GM20431 (cell line): ENCODE results near the gene KRTAP10-12.
"Not testable (repeated sequence)": the region's sequence is repeated elsewhere in the genome, so short reads cannot be mapped to it uniquely, and the experiment has no call there.

Source experiments
- in situ Hi-C: fragments of 300-500 bp; cut with MseI, MboI; formaldehyde crosslinking; loops from one replicate; pipeline ENCODE4 v1.15.0; 2020; ENCODE audit warnings: low sequenced_read_pairs; ENCODE audit not compliant: unreplicated experiment

The KRTAP10-12 gene

DNA sequence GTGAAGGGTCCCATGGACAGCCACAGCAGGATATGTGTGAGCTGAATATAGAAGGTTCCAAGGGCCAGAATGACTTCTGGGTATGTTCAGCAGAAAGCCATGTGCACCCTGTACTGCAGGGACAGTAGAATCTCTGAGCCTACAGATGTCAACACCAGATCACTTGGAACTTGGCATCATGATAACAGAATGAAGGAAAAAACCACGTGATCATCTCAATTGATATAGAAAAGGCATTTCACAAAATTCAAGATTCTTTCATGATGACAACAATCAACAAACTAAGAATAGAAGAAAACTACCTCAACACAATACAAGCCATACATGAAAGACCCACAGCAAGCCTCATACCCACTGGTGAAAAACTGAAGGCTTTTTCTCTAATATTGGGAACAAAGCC is 29.4 kb upstream of the KRTAP10-12 start:
- in situ Hi-C loops, result no loop called here

DNA sequence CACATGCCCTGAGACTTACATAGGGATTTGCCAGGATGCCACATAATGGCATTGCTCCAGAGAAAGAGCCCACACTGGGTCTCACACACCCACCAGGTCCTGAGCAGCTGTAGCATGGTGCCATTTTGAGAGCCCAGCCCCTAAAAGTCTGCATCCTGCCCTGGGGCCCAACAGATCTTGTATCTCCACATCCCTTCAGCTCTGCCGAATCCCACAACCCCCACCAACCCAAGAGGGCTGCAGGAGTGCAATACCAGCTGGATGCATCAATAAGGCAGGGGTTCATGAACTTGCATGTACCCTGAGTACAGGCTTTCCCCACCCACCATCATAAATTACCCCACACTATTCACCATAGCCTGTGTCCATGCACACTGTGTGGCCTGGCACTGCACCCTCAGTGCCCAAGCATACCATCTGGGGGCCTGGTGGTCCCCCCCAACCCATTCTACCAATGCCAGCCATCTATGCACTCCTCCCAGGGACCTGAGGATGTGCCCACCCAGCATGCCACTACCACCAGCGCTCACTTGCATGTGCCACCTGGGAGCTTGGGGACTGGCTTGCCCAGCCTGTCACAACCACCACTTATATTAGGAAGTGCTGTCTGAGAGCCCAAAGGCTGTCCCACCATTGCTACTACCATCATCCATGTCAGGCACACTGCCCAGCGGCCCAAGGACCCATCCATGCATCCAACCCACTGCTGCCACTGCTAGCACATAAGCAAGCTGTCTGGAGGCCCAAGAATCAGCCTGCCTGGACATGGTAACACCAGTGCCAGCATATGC is 26.1 kb upstream of the KRTAP10-12 start:
- in situ Hi-C loops, result no loop called here

DNA sequence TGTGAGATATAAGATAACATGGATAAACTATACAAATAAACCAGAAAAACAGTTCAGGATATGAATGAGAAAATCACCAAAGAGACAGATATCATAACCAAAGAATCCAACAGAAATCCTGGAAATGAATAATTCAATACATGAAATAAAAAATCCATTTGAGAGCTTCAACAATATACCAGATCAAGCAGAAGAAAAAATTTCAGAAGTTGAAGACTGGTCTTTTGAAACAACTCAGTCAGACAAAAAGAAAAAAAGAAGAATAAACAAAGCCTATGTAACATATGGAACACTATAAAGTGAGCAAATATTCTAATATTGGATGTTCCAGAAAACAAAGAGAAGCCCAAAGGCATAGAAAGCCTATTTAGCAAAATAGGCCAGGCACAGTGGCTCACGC is 25.1 kb upstream of the KRTAP10-12 start:
- in situ Hi-C loops, result no loop called here

DNA sequence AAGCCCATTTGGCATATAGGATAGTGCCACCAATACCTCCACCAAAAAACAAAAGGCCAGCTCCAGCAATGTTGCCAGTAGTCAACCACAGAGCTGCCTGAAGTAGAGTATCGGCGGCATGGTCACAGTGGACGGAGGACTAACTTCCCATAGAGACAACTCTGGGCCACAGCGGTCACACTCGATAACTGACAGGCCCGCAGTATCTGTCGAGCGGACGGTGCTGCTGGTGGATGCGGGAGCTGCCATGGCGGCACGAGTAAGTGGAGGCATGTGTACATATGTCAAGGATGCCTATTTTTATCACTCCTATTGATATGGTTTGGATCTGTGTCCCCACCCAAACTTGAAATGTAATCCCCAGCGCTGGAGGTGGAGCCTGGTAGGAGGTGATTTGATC is 19.1 kb upstream of the KRTAP10-12 start:
- in situ Hi-C loops, result no loop called here

DNA sequence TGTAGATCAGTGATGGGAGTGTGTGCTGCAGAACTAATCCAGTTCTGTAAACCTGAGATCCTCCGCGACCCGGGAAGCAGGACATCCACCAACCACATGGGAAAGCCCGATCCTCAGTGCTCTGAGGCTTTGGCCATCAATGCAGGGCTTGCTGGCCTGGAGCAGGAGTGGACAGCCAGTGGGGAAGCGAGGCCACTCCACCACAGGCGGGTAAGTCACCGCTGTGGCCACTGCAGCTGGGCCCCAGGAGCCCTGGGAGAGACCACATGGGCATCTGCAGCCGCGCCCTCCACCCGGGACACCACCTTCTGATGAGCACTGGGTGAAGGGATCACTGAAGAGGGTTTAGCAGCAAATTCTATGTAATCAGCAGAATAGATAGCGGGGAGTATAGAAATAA is 15.8 kb upstream of the KRTAP10-12 start:
- in situ Hi-C loops, result no loop called here

DNA sequence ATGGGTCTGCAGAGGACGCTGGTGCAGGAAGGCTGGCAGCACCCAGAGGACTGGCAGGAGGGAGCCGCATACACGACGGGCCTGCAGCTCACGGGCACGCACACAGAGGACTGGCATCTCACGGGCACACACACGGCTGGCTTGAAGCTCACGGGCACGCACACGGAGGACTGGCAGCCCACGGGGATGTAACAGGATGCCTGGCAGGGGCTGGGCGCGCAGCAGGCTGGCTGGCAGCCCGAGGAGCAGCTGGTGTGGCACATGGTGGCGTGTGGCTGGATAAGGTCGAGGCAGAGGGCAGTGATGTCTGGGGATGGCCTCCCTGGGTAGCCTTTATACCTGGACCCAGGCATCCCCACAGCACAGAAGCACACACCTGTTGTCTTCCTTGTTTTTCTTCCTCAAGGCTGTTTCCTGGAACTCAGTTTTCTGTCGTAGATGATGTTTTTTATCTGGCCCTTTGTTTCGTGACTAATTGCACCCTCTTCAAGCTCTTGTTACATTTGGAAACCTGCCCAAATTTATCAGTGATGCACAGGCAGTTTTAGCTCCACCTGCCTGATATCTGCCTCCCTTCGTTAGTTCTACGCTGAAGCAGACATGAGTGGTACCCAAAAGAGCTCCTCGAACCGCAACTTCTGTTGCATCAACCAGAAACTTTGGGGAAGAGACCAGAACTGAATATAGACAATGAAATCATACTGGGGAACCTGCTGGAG is 15.0 kb upstream of the KRTAP10-12 start, which contains the start of gene KRTAP12-1:
Gene KRTAP12-1 (minus strand): TSS at position 303 of the 719 bp plus-strand sequence. CDS start 40 bp downstream, at position 263.
- in situ Hi-C loops, result no loop called here

DNA sequence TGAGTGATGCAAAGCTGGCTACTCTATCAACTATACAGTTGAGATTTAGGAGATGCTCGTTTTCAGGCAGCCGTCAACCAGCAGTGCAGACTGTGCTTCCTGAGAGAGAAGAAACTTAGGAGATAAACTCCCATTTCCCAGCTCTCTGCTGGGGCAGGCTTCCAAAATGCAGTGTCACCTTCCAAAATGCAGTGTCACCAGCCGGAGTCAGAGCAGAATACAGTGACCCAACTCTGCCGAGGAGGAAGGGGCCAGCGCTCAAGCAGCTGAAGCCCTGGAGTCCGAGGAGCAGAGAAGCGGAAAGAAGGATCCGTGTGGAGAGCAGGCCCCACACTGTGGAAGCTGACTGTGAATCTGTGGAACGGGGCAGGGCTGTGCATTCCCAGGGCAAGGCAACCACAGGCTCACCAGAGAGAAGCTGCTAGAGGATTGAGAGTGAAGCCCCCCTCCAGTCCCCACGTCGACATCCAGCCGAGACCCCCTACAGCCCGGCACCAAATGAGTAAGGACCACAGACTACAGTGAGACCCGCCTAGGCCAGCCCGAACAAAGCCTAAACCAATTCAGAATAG is 14.3 kb upstream of the KRTAP10-12 start:
- in situ Hi-C loops, result no loop called here

DNA sequence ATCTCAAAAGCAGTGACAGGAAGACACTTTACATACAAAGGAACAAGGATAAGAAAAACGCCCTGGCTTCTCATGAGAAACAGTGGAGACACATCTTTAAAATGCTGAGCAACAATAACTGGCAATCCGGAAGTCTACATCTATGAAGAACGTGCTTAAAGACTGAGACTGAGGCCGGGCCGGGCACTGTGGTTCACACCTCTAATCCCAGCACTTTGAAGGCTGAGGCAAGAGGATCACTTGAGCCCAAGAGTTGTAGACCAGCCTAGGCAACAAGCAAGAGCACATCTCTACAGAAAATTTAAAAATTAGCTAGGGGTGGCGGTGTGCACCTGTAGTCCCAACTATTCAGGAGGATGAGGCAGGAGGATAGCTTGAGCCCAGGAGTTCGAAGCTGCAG is 12.9 kb upstream of the KRTAP10-12 start:
- in situ Hi-C loops, result no loop called here

DNA sequence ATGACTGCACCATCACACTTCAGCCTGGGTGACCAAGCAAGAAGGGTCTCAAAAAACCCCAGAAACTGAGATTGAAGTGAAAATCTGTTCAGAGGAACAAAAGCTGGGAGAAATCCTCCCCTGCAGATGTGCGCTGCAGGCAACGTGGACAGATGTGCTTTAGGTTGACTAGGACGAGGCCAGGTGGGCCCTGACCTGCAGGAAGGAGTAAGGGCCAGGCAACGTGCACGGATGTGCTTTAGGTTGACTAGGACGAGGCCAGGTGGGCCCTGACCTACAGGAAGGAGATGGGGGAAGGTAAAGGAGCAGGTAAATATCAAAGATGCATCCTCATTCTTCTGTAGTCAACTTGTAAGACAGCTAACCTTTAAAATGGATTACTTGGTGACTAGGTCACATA is 12.5 kb upstream of the KRTAP10-12 start:
- in situ Hi-C loops, result no loop called here

DNA sequence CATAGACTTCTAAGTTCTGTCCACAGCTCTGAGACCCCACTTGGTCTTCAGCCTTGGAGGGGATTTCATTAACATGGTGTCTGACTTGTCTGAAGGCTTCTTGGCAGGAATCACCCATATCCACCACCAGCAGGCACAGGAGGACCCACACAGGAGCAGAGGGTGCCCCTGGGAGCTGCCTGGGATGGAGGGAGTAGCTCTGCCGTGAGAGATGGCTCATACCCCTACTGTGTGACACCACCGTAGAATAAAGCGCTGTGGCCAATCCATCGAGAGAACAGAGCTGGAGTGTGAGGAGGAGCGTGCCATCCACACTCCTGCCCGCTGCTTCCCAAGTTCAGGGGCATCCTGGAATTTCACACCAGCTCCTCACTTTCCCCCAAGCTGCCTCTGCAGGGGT is 11.9 kb upstream of the KRTAP10-12 start:
- in situ Hi-C loops, result not testable (repeated sequence)

DNA sequence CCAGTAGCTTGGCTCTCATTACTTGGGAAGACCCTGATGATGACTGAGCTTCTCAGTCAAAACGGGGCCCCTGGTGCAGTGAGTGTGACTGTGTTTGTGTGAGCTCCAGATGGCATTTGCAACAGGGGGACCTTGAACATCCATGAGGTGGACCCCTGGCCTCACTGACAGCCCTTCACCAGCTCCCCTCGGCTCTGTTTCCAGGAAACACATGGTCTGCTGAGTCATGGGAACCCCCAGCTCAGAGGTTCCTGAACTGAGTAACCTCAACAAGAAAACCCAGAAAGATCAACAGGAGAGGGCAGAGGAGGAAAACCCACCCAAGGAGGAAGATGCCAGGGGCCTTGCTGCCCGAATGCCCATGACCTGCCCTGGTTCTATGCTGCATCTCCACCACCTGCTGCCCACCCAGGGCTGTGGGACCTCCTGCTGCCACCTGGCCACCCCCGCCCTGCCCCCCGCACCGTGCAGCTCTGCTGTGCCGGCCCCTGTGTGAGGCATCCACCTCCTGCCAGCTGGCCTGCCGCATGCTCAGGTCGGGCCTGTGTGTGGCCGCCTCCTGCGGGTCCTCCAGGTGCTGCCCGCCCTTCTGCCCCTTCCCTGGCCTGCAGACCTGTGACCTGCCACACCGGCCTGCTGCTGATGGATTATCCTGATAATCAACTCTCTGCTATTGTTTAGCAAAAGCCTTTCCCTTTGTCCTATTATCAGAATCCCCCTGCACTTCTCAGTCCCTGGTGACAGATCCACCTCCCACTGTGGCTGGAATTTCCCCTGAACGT is 10.8 kb upstream of the KRTAP10-12 start:
- in situ Hi-C loops, result no loop called here

DNA sequence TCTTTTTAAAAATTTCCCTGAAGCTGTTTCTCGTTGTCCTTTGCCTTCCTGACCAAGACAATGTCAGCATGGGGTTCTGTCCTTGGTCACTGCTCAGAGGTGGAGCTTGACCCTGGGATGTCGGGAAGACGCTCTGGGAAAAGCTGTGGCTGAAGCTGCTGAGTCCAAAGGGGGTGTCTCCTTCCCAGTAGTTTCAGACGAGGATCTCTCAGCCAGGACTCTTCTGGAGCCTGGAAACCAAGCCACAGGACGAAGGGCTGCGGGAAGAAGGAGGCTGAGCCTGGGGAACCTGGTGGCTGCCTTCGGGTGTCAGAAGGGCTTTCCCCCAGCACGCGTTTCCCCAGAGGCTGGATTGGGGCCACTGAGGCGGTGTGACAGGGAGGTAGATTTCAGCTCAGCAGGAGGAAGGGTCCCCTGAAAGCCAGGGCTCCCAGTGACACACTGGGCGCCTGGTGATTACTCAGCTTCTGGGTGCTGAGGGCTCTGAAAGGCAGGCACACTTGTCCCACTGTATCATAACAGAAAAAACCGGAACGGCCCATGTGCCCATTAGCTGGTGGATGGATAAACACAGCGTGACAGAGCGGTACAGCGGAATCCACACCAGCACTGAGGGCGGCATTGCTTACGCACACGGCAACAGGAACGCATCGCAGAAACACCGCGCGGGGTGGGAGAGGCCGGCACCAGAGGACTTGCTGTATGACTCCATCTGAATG is 10.0 kb upstream of the KRTAP10-12 start:
- in situ Hi-C loops, result no loop called here

DNA sequence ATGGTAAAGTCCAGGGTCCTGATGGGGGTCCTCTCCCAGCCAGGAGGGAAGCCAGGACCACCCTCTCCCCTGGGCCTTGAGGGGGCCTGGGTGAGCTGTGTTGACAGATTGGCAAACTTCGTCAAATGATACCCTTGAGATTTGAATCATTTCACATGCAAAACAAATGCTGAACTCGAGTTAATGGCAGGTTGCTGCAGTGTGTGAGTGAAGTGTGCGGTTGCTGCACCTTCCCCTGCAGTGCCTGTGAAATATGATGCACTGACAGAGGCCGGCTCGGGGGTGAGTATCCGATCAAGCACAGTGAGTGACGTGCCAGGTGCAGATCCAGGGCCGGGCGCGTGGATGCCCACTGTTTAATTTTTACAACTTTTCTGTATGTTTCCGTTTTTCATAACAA is 9.3 kb upstream of the KRTAP10-12 start:
- in situ Hi-C loops, result no loop called here

DNA sequence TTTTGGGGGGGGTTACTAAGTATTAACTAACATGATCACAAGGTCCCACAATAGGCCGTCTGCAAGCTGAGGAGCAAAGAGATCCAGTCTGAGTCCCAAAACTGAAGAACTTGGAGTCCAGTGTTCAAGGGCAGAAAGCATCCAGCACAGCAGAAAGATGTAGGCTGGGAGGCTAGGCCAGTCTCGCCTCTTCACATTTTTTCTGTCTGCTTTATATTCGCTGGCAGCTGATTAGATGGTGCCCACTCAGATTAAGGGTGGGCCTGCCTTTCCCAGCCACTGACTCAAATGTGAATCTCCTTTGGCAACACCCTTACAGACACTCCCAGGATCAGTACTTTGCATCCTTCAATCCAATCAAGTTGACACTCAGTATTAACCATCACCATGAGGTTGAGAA is 7.2 kb upstream of the KRTAP10-12 start:
- in situ Hi-C loops, result not testable (repeated sequence)

DNA sequence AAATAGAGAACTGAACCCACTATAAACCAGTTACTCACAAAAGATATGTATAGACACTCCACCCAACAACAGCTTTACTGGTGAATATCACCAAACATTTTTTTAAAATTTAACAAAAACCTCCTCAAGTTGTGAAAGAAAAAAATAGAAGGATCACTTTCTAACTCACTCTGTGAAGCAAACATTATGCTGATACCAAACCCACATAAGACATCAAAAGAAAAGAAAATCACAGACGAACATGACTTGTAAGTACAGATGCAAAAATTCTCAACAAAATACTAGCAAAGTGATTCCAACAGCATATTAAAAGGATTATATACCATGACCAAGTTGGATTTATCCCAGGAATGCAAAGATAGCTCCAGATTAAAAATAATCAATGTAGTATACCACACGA is 5.3 kb upstream of the KRTAP10-12 start:
- in situ Hi-C loops, result no loop called here

DNA sequence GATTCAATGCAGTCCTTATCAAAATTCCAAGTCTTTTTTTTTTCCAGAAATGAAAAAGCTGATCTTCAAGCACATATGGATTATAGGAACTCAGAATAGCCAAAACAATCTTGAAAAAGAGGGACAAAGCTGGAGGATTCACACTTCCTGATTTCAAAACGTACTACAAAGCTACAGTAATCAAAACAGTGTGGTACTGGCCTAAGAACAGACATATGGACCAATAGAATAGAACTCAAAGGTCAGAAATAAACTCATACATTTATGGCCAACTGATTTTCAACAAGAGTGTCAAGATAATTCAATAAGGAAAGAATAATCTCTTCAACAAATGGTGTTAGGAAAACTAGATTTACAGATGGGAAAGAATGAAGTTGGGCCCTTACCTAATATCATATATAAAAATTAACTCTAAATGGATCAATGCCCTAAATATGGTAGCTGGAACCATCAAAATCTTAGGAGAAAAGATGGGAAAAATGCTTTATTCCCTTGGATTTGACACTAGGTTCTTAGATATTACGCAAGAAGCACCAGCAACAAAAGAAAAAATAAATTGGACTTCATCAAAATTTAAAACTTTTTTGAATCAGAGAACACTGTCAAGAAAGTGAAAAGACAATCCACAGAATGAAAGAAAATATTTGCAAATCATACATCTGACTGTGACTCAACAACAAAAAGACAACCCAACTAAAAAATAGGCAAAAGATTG is 4.0 kb upstream of the KRTAP10-12 start:
- in situ Hi-C loops, result no loop called here

DNA sequence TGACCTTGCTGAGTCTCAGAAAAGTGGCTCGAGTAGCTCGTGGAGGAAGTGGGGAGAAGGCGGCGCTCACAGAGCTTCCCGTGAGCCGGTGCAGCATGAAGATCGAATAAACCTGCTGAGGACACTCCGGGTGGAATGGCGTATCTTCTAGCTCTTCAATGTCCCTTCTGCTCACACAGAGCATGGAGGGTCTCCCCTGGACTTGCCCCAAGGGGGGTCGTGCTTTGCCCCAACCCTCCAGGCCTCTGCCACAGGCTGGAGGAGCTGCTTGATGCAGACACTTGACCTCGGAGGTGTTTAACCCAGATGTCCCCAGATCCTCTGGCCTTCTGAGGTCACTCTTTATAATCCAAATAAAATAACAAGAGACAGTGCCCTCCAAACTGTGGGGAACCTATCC is 2.2 kb upstream of the KRTAP10-12 start:
- in situ Hi-C loops, result no loop called here

DNA sequence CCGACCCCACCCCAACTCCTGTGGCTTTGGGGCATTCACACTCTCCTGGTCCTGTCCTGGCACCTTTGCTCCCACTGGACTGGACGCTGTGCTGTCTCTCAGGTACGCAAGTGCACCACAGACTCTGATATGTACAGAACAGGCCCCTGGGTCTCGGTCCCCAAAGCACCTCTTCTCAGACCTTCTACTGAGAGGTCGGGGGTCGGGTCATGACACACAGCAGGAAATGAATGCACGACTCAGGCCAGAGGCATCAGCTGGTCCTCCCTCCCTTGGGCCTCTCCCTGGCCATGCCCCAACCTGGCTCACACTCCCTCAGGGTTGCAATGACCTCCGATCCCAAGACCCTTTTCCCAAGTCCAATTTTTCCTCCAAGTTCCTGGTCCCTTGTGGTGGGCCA is 1.8 kb upstream of the KRTAP10-12 start:
- in situ Hi-C loops, result no loop called here

DNA sequence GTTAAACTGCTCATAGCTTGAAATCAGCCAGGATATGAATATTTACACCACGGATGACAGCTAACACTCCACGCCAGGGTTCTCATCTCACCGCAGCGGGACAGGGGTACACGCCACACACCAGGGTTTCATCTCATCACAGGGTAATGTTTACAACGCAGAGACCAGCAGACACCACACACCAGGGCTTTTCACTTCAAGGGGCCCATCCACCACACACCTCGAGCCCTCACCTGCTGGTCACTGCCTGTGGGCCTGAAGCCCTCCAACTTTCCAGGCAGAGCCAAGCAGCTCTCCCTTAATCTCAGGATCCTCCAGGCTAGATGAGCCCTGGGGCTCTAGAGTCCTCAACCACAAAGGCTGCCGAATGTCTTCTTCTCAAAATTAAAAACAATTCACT is 1.3 kb upstream of the KRTAP10-12 start:
- in situ Hi-C loops, result no loop called here
